HepG2 (cell line): ENCODE results near the gene CAVIN1. TPM values are rescaled to one million over a fixed set of nuclear protein-coding genes. Genes with fewer than 3 reads are reported as not detected.

ENCODE experiments used
- CEBPG ChIP-seq: IDR thresholded peaks from 2 replicates; pipeline ENCODE4 v1.6.1; 2016
- ELF1 ChIP-seq: sonication (generic); formaldehyde crosslinking; IDR thresholded peaks from 2 replicates; pipeline ENCODE4 v1.4.0; 2020; ENCODE audit warnings: missing genetic modification reagents
- ELF4 ChIP-seq: sonication (generic); formaldehyde crosslinking; IDR thresholded peaks from 2 replicates; pipeline ENCODE4 v1.5.0; 2020; ENCODE audit warnings: missing genetic modification reagents, mild to moderate bottlenecking, moderate library complexity, borderline replicate concordance
- ESRRA ChIP-seq: sonication (generic); formaldehyde crosslinking; IDR thresholded peaks from 2 replicates; pipeline ENCODE4 v1.5.1; 2020; ENCODE audit warnings: mild to moderate bottlenecking, low read depth, missing genetic modification reagents
- GATAD1 ChIP-seq: IDR thresholded peaks from 2 replicates; pipeline ENCODE4 v1.6.1; 2016; ENCODE audit warnings: missing genetic modification reagents, missing compliant biosample characterization
- GFI1 ChIP-seq: sonication (generic); formaldehyde crosslinking; IDR thresholded peaks from 2 replicates; pipeline ENCODE4 v1.5.0; 2020; ENCODE audit warnings: missing genetic modification reagents, mild to moderate bottlenecking, borderline replicate concordance
- HDAC6 ChIP-seq: fragments of 200-600 bp; sonication (generic); IDR thresholded peaks from 2 replicates; pipeline ENCODE4 v1.7.0; 2017; ENCODE audit warnings: mild to moderate bottlenecking, antibody characterized with exemption, low read length, low read depth
- JUNB ChIP-seq: sonication (generic); formaldehyde crosslinking; IDR thresholded peaks from 2 replicates; pipeline ENCODE4 v1.8.0; 2022; ENCODE audit warnings: missing genetic modification reagents, mild to moderate bottlenecking, borderline replicate concordance
- KLF11 ChIP-seq: IDR thresholded peaks from 2 replicates; pipeline ENCODE4 v1.6.1; 2016; ENCODE audit warnings: missing compliant biosample characterization
- MED8 ChIP-seq: sonication (generic); formaldehyde crosslinking; IDR thresholded peaks from 2 replicates; pipeline ENCODE4 v1.8.1; 2023; ENCODE audit warnings: mild to moderate bottlenecking, missing genetic modification reagents; ENCODE audit not compliant: insufficient replicate concordance
- NFKBIZ ChIP-seq: IDR thresholded peaks from 2 replicates; pipeline ENCODE4 v1.6.1; 2018; ENCODE audit warnings: missing genetic modification reagents, missing compliant biosample characterization
- NR2F6 ChIP-seq, 2 experiments: IDR thresholded peaks; 2 replicates each; pipeline ENCODE4 v1.6.1; 2016; ENCODE audit warnings: antibody characterized with exemption in 1 of 2, mild to moderate bottlenecking in 1 of 2
- RFXANK ChIP-seq: IDR thresholded peaks from 2 replicates; pipeline ENCODE4 v1.6.1; 2016
- SAP130 ChIP-seq: IDR thresholded peaks from 2 replicates; pipeline ENCODE4 v1.6.1; 2016; ENCODE audit warnings: low read depth
- SMAD3 ChIP-seq: sonication (generic); formaldehyde crosslinking; IDR thresholded peaks from 2 replicates; pipeline ENCODE4 v1.4.0; 2020; ENCODE audit warnings: missing genetic modification reagents
- TEAD3 ChIP-seq: optimal IDR thresholded peaks from 2 replicates; pipeline ENCODE3; 2016; ENCODE audit warnings: borderline replicate concordance
- U2AF1 ChIP-seq: fragments of 200-400 bp; formaldehyde crosslinking; optimal IDR thresholded peaks from 2 replicates; pipeline ENCODE3; 2017; ENCODE audit warnings: mild to moderate bottlenecking, low read depth, low read length
- ZBTB21 ChIP-seq: sonication (generic); formaldehyde crosslinking; IDR thresholded peaks from 2 replicates; pipeline ENCODE4 v1.4.0; 2020; ENCODE audit warnings: missing genetic modification reagents
- ZKSCAN8 ChIP-seq: IDR thresholded peaks from 2 replicates; pipeline ENCODE4 v1.6.1; 2016; ENCODE audit warnings: borderline replicate concordance, missing genetic modification reagents, missing compliant biosample characterization
- ZNF142 ChIP-seq: sonication (generic); formaldehyde crosslinking; IDR thresholded peaks from 2 replicates; pipeline ENCODE4 v1.4.0; 2020; ENCODE audit warnings: missing genetic modification reagents
- ZNF224 ChIP-seq: sonication (generic); formaldehyde crosslinking; IDR thresholded peaks from 2 replicates; pipeline ENCODE4 v1.5.0; 2020; ENCODE audit warnings: mild to moderate bottlenecking, missing genetic modification reagents
- ZNF335 ChIP-seq: sonication (generic); formaldehyde crosslinking; IDR thresholded peaks from 2 replicates; pipeline ENCODE4 v1.4.0; 2020; ENCODE audit warnings: missing genetic modification reagents
- ZNF768 ChIP-seq: sonication (generic); formaldehyde crosslinking; IDR thresholded peaks from 2 replicates; pipeline ENCODE4 v1.4.0; 2020; ENCODE audit warnings: missing genetic modification reagents
- polyA plus RNA-seq, 8 experiments: library from polyadenylated mRNA; depleted of rRNA in 3 of 8; stranded (reverse) in 7 of 8; unstranded in 1 of 8; fragments of >200 nt; fragmentation: Illumina TruSeq in 4 of 8; extraction: Trizol in 4 of 8; gene quantifications; 2 replicates each; pipeline versions ENCODE4 v1.2.1 to v1.2.3, GENCODE V29; 2011 to 2016; ENCODE audit warnings: low read depth in 4 of 8, missing spikeins in 1 of 8, mixed read lengths in 1 of 8; ENCODE audit not compliant: insufficient read depth in 1 of 8
- total RNA-seq, 5 experiments: library from RNA; depleted of rRNA; stranded (reverse); fragments of >200 nt; fragmentation: Illumina TruSeq; extraction: Trizol; gene quantifications; 2 replicates each; pipeline ENCODE4 v1.2.3, GENCODE V29; 2016; ENCODE audit warnings: low read depth in 1 of 5

The CAVIN1 gene
- total and polyA plus RNA-seq, 2 of the 13 experiments (the other 11 are each of a cell fraction or from before 2014, with no cell fraction given) = 15.9 to 25.5 TPM

GRCh38 chr17:42407289-42407836 is 15.7 kb downstream of the CAVIN1 start (continued):
- TF ChIP-seq ZNF142 = no peak
- TF ChIP-seq ESRRA (CRISPR knock-in tag) = no peak
- peak; percentile 73 for TF ChIP-seq CEBPG (CRISPR knock-in tag)
- TF ChIP-seq ELF4 = no peak
- no peak for TF ChIP-seq GFI1 (CRISPR knock-in tag)
- TF ChIP-seq HDAC6 = no peak
- TF ChIP-seq ZNF224 (CRISPR knock-in tag) = 0 out of 2 replicates have a peak, but pooled peaks have one; percentile 56
- peak; percentile 19 for TF ChIP-seq TEAD3 (CRISPR knock-in tag)
- no peak for TF ChIP-seq NR2F6 (IDR thresholded peaks at IDR 0.05)
- TF ChIP-seq NR2F6 (CRISPR knock-in tag; IDR thresholded peaks at IDR 0.05) = no peak; the same call in 1 of the 2 replicates
- TF ChIP-seq ZNF335 = no peak
- TF ChIP-seq ZNF768 (CRISPR knock-in tag) = no peak
- TF ChIP-seq JUNB = no peak
- TF ChIP-seq KLF11 = no peak
- TF ChIP-seq ELF1 (CRISPR knock-in tag) = peak; percentile 56
- 0 out of 2 replicates have a peak, but pooled peaks have one; percentile 27 for TF ChIP-seq NFKBIZ
- TF ChIP-seq MED8 (CRISPR knock-in tag) = no peak
- TF ChIP-seq RFXANK (CRISPR knock-in tag) = no peak
- TF ChIP-seq U2AF1 = no peak
- TF ChIP-seq SMAD3 (CRISPR knock-in tag) = no peak
- no peak for TF ChIP-seq ZBTB21 (CRISPR knock-in tag)
- TF ChIP-seq GATAD1 (CRISPR knock-in tag) = 0 out of 2 replicates have a peak, but pooled peaks have one; percentile 43
- 0 out of 2 replicates have a peak, but pooled peaks have one; percentile 25 for TF ChIP-seq SAP130 (CRISPR knock-in tag)
- TF ChIP-seq ZKSCAN8 (CRISPR knock-in tag) = no peak
